Measurements from ENCODE around the gene SSTR5.

SSTR5 gene

DNA sequence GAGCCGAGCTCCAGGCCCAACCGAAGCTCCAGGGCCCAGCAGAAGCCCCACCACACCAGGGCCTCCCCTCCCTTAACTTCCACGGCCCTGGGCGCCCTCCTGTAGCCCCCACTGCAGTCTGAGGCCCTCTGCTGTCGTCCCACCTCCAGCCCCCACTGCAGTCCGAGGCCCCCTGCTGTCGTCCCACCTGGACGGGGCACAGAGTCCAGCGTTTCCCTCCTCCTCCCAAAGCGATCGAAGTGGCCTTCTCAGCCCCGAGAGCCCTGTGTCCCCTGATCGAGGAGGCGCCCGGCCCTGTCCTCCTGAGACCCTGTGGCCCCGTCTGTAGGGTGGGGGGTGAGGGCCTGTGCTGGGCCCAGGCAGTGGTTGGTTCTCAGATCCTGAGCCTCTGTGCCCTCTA lies 54.6 kb downstream of the SSTR5 start:
- no peak for DNase-seq

DNA sequence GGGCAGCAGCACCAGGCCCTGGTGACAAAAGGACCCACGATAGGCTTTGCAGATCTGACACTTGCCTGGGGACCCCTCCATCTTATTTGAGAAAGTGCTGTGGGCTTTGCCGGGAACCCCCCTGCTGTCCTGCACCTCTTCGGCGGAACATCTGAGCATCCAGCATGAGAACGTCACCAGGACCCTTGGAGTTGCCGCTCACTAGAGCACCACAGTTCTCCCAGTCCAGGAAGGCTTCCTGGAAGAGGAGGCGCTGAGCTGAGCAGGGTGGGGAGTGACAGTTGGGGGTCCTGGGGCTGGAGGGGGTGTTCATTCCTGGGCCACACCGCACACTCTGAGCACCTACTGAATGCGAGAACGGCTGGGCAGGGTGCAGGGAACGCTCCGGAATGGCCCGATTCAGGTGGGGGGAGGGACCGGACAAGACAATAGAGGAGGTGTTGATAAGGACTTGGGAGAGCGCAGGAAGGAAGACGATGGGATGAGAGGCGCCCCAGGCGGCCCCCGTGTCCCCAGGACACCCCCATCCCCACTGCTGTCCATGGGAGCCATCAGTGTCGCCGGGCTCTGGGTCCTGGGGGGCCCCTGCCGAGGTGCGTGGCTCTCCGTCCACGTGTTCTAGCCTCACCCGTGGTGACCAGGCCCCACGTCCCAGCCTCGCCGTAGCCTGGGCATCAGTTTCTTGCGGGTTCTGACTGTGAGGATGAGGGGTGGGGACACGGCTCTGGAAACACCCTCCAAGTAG lies 55.6 kb downstream of the SSTR5 start:
- no peak for DNase-seq

DNA sequence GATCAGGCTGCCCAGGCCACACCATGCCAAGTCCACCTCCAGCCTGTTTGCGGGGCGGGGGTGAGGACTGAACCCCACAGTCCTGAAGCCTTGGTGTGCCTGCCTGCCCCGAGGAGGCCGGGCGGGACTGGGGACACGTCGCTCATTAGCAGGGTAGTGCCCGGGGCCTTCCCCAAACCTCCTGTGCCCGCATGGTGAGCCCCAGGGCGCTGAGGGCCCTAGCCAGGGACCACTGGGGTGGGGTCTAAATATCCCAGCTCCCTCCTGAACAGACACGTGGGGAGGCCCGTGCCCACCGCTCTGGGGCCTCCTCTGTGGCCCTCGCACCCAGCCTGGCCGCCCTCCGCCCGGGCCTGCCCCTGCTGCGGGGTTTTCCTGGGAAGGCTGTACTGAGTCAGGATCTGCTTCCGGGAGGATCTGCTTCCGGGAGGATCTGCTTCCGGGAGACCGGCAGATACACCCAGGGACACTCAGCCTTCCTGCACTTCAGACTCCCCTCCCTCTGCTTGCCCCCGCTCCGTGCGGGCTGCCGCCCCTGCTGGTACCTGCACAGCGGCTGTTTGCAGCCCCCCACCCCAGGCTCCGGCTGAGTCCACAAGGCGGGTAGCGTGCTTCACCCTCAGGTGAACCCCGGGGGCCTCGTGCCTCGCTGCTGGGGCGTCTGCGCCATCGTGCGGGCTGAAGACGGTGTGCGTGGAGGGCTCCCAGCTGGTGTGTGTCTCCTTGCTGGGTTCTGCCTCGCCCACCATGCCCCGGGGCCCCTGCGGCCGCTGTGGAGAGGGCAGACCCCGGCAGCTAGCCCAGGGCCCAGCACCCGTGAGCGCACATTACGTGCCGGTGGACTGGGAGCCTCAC lies 56.8 kb downstream of the SSTR5 start:
- DNase-seq = no peak

DNA sequence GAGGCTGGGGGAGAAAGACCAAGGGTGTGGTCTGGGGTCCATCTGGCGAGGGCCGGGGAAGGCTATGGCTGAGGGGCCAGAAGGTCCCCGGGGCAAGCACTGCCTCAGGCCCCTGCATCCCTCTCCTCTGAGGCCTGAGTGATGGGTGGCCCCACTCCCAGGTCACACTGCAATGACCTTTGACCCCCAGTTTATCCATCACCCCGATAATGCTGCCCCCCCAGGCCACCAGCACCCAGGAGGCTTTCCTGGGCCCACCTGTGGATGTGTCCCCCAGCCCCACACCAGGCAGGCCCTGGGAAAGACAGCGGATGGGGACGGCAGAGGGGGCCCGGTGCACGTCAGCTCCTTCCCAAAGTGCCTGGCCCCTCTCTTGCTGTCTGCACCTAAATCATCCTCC lies 57.8 kb downstream of the SSTR5 start:
- no peak for DNase-seq

Data from activated effector memory CD4-positive, alpha-beta T cell treated with Interleukin-2 at 50 U/mL for 16 hours (primary cell).